Cerebellar nuclear complex (tissue), 1 donor: ENCODE measurements around the gene TIMP2.
"Not testable (repeated sequence)": the region's sequence is repeated elsewhere in the genome, so short reads cannot be mapped to it uniquely, and the experiment has no call there.

Experiments
- DNase-seq, 2 experiments: peaks; one replicate each; lab custom pipeline; 2025; lab: John Stamatoyannopoulos, UW

TIMP2 gene

DNA sequence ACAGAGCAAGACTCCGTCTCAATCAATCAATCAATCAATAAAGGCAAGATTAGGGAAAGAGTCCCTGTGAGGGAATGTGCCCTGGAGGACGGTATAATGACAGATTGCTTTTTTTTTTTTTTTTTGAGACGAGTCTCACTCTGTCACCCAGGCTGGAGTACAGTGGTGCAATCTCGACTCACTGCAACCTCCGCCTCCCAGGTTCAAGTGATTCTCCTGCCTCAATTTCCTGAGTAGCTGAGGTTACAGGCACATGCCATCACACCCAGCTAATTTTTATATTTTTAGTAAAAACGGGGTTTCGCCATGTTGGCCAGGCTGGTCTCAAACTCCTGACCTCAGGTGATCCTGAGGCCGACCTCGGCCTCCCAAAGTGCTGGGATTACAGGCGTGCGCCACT is 35.1 kb downstream of the TIMP2 start:
- DNase-seq: not testable (repeated sequence)

DNA sequence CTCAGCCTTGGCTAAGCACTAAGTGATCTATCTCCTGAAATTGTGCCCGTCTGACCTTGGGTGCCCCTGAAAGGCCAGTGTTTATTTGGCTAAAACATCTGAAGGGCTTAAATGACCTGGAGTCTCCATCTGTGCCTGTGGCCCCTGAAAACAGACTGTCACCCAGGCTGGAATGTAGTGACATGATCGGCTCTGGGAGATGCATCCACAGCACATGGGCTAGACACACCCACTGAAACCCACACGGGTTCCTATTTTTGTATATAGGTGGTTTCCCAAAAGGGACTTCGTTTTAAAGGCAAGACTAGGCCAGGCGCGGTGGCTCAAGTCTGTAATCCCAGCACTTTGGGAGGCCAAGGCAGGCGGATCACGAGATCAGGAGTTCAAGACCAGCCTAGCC is 35.7 kb downstream of the TIMP2 start:
- DNase-seq: no peak

DNA sequence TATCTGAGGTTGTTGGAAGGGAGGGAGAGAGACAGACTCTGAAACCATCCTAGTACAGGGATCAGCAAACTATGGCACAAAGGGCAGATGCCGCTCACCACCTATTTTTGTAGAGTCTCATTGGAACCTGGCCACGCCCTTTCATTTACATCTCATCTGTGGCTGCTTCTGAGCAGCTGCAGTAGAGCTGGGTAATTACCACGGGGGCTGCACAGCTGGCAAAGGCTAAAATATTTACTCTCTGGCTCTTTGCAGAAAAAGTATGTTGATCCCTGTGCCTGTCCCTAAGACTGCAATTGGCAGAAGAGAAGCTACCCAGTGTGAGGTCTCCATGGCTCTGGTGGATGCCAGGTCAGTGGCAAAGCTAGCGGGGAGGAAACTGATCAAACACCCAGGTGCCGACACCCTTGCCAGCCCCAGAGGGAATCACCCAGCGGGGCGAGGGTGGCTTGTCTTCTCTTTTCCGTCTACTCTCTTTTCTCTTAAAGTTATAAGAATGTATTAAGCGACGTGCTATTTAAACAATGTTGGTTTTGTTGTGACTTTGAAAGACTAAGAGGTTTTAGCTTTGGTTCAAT is 36.2 kb downstream of the TIMP2 start:
- DNase-seq: no peak

DNA sequence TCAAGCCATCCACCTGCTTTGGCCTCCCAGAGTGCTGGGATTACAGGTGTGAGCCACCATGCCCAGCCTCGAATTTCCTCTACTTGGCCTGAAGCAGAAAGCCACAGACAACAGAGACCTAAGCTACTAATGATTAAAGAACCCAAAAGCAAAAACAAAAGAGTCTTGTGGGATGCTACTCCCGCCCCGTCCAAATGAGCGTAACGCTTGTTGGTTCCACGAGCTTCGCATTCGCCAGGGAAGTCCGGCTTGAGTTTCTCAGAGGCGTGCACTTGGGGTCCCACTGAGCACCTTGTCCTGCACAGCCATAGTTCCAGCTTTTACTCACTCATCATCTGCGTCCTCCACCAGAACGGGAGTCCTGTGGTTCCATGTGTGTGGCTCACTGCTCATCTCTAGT is 38.2 kb downstream of the TIMP2 start:
- no peak for DNase-seq

DNA sequence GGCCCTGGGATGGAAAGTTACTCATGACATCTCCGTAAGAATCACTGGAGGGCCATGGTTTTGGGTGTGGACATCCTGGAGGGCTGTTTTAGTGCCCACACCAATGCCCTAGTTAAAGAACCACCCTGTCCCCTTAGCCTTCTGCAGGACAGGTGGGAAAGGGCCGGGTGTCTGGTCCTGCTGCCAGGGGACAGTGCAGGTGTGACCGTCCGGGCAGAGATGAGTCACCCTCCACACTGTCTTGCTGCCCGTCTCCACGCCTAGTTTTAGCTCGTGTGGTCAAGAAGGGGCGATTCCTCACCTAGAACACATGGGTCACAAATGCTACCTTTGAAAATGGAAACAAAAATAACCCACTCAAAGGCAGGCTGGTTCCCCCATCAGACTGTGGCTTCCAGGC is 39.2 kb downstream of the TIMP2 start:
- no peak for DNase-seq

- no peak for DNase-seq
Observed at GRCh38 chr17:78884876-78885667, 40.1 kb downstream of the TIMP2 start.

DNA sequence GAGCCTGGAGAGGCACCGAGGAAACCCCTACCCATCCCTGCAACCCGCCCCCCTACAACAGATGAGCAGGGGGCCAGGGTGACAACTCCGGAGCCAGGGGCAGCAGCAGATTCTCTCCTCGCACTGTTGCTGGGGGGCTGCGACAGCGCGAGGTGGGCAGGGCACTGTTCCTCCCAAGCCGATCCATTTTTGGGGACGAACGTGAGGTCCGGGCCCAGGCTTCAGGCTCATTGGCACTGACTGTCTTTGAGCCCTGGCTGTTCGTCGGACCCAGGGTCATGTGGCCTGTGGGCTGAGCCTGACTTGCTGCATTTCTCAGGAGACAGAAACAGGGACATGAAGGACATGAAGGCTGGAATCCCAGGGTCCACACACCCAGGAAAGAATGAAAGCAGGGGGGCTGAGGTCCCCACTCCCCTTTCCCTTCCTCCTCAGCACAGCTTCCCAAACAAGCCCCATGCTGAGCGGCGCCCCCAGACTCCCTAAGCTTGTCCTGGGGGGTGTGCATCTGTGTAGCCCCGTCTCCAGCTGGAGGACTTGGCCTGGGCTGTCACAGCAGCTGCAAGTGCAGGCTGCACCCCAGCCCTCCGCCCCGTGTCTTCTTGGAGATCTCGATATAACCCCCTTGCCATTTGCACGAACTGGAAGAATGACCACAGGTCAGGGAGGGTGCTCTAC is 40.9 kb downstream of the TIMP2 start:
- no peak for DNase-seq

DNA sequence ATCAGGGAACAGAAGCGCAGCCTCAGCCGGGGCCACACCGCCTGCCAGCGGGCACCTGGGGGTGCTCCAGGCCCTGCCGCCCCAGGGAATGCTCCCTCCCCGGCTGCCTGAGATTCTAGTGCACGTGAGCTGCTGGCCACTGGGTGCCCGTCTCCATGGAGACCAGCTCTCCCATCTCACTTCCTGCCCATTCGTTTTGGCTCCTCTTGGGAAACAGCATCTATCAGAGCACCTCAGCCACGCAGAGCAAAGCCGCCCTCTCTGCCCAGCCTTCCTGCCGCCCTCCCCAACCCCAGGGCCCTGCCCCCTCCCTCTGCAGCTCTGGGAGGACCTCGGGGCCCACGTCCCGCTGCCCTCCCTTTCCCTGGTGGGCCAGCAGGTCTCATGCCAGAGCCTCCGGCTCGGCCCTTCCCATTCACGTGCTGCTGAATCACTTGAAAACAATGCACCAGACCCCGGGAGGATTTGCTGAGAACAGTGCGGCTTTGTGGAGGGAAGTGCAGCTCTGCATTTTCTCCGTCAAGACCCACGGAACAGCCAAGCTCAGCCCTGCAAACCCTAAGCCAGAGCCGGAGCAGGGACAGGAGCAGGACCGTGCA is 41.6 kb downstream of the TIMP2 start:
- DNase-seq: no peak

GRCh38 chr17:78883089-78883532 is 42.1 kb downstream of the TIMP2 start:
- DNase-seq: no peak

DNA sequence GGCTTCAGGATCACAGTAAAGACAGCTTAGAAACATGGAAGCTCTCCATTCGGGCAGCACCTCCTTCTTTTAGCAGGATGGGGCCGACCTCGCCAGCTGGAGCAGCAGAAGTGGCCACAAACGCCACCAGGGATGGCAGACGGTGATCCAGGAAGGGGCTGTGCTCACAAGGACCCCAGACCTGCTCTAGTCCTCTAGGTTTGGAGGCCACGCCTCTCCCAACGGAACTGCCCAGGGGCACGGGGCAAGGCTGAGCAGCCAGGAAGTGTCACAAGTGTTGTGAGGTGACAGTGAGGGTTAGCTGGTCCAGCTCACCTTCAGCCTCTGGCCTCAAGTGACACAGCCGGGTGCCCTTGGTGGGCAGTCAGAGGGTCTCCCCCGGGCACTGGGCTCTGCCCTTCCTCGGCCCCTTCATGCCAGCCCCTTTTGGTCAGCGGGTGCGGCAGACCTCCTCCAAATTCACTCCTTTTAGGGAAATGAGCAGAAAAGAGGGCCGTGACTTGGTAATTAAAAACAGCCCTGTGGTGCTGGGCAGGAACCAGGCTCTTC is 42.6 kb downstream of the TIMP2 start:
- no peak for DNase-seq

GRCh38 chr17:78879635-78880186 is 45.5 kb downstream of the TIMP2 start:
- no peak for DNase-seq

DNA sequence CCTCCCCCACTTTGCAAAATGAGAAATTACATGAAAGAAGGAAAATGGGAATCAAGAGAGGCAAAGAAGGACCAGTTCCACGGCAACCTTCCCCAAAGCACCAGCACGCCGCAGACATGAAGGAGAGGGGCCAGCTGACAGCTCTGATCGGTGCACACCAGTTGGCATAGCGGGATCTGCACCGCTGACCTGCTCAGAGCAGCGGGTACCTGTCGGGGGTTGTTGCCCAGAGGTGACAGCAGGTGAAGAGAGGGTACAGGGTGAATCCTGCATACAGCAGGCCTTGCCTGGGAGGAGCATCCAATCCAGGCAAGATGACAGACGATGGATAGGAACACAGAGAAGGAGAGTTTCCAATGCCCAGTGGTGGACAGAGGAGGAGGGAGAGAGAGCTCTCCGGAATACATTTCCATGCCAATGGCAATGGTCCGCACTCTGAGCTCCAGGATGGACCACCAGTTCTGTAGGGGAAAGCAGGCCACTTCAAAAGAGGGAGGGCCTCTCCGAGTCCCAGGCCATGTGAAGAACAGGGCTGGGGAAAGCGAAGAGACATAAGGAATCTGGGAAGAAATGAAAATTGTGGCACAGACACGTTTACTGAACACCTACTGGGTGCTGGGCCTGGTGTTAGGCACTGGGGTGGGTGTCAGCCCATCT is 46.2 kb downstream of the TIMP2 start:
- DNase-seq: no peak

- no peak for DNase-seq
Observed at GRCh38 chr17:78878261-78878660, 46.9 kb downstream of the TIMP2 start.

DNA sequence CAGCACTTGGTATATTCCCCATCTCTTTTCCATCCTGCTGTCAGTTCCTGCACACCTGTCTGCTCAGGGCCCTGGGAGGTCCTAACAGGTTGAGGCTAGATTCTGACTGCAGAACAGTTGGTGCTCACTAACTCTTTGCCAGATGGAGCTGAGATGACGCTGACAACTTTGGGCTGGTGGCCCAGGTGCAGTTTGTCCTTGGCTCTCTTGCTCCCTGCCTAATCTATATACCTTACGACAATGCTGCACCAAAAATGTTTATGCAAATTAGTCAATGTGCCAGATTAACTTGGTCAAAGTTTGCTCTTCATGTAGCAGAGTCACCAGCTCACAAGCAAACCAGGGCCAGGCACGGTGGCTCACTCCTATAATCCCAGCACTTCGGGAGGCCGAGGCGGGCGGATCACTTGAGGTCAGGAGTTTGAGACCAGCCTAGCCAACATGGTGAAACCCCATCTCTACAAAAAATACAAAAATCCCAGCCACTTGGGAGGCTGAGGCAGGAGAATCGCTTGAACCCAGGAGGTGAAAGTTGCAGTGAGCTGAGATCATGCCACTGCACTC is 48.2 kb downstream of the TIMP2 start:
- not testable (repeated sequence) for DNase-seq

DNA sequence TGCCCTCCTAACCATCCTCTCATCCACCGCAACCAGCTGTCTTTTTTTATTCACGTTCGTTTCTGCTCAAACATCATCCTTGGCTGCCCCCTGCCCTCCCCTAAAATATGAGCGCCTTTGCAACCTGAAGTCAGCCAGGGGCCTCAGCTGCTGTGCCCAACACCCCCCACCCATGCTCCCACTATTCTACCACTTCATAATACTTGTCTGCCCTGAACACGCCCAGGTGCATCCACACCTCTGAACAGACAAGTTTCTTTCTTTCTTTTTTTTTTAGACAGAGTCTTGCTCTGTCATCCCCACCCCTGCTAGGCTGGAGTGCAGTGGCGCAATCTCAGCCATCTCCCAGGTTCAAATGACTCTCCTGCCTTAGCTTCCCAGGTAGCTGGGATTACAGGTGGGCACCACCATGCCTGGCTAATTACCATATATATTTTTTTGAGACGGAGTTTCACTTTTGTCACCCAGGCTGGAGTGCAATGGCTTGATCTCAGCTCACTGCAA is 49.0 kb downstream of the TIMP2 start:
- DNase-seq: no peak

GRCh38 chr17:78875363-78876093 is 49.7 kb downstream of the TIMP2 start:
- DNase-seq: no peak

- DNase-seq: no peak
Observed at GRCh38 chr17:78873519-78874340, 51.5 kb downstream of the TIMP2 start.

- DNase-seq: no peak
Observed at GRCh38 chr17:78872486-78872885, 52.7 kb downstream of the TIMP2 start.

GRCh38 chr17:78870621-78871020 is 54.6 kb downstream of the TIMP2 start:
- DNase-seq: no peak
